ENCODE data around the gene MLXIPL. TPM values are rescaled to one million over a fixed set of nuclear protein-coding genes. Genes with fewer than 3 reads are reported as not detected.
"Not testable (repeated sequence)": the region's sequence is repeated elsewhere in the genome, so short reads cannot be mapped to it uniquely, and the experiment has no call there.

MLXIPL gene
- total RNA-seq: not detected in 2 replicates

DNA sequence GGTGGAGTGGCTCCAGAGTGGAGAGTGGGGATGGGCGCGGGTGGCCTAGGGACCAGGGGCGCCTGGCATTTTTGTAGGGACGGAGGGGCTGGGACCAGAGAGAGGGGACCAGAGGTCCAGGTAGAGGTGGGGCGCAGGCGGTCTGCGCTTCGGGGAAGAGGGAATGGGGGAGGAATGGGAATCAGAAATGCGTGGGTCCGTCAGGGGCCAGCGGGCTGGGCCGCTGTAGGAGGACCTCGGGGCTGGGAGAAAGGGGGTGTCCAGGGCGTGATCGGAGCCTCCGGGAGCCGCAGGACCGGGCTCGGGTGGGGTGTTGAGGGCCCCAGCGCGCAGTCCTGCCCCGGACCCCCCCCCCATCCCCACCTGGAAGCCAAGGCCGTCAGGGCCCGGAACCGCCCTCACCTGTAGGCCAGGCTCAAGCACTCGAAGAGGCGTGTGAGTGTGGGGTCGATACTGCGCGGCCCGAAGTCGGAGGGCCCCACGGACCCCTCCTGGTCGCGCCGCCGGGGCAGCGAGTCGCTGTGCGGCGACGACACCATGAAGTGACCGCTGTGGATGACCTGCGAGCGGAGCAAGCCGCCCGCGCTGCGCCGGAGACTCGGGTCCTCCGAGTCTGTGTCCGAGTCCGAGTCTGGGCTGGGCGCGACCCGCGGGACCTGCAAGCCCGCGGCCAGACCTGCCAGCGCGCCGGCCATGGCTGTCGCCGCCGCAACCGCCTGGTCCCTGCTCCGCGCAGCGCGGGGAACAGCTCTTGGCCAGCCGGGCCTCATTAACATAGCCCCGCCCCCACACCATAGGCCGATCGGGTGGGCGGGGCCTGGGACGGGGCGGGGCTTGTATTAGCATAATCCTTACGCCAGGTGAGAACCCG, at the start of gene MLXIPL:
MLXIPL (minus strand) TSS at position 725 of the 871 bp plus-strand sequence; CDS start at position 695, 30 bp downstream.
- DNase-seq (ENCODE audit: low read depth in 2 of 2): peak; percentile 21 to 67

- DNase-seq (ENCODE audit: low read depth in 2 of 2): no peak
These were observed 47.6 kb upstream of the MLXIPL start for GRCh38 chr7:73671857-73672445.

DNA sequence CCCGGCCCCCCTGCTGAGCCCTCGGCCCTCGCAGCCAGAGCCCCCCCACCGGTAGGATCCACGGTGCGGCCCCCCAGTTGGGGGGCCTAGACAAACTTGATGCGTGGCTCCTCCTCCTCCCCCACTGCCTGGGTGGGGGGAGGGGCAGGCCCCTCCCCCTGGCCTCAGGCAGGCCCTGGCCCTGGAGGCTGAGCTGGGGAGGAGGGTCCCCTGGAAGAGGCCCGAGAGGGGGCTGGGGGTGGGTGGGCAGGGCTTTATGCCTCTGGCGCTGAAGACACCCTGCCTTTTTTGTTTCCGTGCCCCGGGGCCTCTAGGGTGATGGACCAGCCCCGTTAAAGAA, 47.0 kb upstream of the MLXIPL start:
- no peak for DNase-seq (ENCODE audit: low read depth in 2 of 2)

DNA sequence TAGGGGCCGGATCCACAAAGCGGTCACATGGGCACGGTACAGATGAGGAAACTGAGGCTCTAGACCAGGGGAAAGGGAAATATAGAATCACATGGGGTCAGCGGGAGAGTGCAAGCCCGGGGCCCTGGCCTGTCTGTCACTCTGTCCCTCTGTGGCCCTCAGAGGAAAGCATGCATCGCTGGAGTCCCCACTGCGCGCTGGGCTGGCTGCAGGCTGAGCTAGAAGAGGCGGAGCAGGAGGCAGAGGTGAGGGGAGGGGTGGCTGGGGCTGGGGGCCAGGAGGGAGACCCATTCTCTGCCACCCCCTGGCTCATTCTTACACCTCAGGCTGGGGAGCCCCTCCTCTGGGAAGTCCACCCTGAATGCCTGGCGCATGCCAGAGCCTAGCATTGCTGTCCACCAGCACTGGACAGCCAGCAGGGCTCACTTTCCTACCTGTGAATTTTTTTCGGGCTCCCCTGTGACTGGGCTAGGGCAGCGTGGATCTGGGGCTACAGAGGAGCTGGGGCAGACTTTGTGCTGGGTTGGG, 45.6 kb upstream of the MLXIPL start:
- no peak for DNase-seq (ENCODE audit: low read depth in 2 of 2)

GRCh38 chr7:73669288-73669701, 45.0 kb upstream of the MLXIPL start:
- no peak for DNase-seq (ENCODE audit: low read depth in 2 of 2)

GRCh38 chr7:73668886-73669230, 44.5 kb upstream of the MLXIPL start:
- no peak for DNase-seq (ENCODE audit: low read depth in 2 of 2)

DNA sequence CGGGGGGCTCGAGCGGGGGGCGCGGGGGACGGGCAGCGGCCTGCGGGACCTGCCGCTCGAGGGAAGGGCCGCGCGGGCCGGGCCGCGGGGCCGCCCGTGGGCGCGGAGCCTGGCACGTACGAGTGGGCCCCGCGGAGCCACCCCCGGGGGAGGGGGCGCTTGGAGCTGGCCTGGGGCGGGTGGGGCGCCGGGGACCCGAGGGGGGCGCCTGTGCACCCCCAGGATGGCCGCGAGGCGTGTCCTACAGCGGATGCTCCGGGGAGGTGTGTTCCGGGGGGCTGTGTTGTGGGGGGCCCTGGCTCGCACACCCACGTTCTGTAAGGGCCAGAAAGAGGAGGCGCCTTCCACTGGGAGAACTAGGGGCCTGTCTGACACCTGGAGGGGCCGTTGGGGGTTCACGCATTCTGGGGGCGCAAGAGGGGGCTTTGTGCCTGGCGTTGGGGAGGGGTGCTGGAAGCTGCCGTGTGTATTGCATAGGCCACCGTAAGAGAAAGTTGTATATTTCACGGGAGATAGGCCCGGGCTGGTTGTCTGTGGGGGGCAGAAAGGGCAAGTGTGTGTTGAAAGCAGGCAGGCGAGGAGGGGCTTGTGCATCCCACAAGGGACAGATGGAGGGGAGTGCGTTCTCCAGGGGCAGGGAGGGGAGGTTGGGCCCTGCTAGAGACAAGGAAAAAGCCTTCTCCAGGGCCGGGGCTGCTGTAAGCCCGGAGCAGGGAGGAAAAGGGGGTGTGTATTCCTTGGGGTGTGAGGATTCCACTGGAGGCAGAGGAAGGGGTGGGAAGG, 44.0 kb upstream of the MLXIPL start:
- DNase-seq (ENCODE audit: low read depth in 2 of 2): no peak

DNA sequence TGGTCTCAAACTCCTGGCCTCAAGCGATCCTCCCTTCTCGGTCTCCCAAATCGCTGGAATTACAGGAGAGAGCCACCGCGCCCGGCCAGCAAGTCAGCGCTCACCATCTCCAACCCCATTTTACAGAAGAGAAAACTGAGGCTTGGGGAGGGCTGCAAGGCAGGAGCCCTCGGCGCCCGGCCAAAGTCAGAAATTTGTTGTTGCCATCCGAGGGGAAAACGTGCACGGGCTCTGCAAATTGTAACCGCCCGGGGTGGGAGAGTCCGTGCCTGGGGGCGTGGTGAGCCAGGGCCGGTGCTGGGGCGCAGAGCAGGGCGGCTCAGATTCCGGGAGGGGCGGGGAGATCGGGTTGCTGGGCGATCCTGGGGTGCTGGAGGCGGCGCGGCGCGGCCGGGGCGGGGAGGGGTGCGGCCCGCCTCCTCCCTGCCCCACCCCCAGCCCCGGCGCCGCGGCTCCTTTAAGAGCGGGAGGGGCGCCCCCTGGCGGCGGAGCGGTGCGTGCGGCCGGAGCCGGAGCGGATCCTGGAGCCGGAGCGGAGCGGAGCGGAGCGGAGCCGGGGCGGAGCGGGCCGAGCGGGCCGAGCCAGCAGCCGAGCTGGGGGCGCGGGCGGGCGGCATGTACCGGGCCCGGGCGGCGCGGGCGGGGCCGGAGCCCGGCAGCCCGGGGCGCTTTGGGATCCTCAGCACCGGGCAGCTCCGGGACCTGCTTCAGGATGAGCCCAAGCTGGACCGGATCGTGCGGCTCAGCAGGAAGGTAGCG, 43.2 kb upstream of the MLXIPL start, which contains the start of gene VPS37D:
VPS37D (plus strand) TSS at position 488 of the 759 bp plus-strand sequence; CDS start at position 616, 128 bp downstream.
- DNase-seq (ENCODE audit: low read depth in 2 of 2): peak; percentile 43 to 81

DNA sequence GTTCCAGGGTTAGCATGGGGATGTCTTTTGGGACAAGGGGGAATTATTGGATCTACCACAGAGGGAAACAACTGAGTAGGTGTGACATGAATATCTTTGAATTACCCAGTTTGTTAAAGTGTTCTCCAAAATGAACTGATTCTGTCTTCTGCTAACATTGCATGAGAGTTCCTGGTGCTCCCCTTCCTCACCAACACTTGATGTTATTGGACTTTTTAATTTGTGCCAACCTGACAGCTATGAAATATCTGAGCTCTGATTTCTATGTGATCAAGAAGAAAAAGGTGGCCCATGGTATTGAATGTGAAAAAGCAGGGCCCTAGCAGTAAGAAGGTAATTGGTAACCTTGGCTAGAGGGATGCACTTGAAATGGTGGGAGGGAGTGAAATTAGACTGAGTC, 38.7 kb upstream of the MLXIPL start:
- DNase-seq (ENCODE audit: low read depth in 2 of 2): no peak

GRCh38 chr7:73660594-73660993, 36.3 kb upstream of the MLXIPL start:
- not testable (repeated sequence) for DNase-seq (ENCODE audit: low read depth in 2 of 2)

GRCh38 chr7:73659983-73660382, 35.7 kb upstream of the MLXIPL start:
- DNase-seq (ENCODE audit: low read depth in 2 of 2): no peak

DNA sequence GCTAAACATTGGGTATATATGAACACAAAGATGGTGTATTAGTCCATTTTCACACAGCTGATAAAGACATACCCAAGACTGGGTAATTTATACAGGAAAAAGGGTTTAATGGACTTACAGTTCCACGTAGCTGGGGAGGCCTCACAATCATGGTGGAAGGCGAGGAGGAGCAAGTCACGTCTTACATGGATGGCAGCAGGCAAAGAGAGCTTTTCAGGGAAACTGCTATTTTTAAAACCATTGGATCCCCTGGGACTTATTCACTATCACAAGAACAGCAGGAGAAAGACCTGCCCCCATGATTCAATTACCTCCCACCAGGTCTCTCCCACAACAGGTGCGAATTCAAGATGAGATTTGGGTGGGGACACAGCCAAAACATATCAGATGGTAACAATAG, 31.0 kb upstream of the MLXIPL start:
- DNase-seq (ENCODE audit: low read depth in 2 of 2): not testable (repeated sequence)

GRCh38 chr7:73652541-73652949, 28.2 kb upstream of the MLXIPL start:
- DNase-seq (ENCODE audit: low read depth in 2 of 2): no peak

DNA sequence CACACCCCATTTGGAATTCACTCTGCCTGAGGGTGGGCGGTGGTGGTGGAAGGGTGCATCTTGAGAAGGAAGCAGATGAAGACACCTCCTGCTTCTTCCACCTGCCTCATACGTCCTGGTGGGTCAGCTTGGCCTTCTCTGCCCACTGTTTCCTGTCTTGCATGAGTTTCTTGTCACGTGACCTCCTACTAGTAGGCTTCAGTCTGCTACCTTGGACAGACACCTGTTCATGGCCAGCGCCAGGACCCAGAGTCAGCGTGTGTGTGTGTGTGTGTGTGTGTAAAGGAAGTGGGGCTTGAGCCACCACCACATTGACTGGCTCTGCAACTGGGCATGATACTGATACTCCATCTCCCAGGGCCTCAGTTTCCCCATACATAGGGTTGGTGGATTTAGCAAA, 26.2 kb upstream of the MLXIPL start:
- no peak for DNase-seq (ENCODE audit: low read depth in 2 of 2)

DNA sequence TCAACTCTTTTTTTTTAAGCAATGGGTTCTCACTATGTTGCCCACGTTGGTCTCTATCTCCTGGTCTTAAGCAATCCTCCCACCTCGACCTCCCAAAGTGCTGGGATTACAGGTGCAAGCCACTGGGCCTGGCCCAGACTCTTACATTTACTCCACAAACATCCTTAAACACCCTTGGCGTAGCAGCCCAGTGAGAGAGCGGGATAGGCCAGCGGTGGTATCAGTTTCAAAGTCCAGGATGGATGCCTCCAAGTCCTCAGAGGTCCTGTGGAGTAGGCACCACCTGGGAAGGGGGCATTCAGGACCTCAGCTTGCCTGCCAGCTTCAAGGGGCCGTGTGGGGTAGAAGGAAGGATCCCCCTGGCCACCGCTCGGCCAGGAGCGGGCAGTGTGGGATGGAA, 25.3 kb upstream of the MLXIPL start:
- DNase-seq (ENCODE audit: low read depth in 2 of 2): no peak

DNA sequence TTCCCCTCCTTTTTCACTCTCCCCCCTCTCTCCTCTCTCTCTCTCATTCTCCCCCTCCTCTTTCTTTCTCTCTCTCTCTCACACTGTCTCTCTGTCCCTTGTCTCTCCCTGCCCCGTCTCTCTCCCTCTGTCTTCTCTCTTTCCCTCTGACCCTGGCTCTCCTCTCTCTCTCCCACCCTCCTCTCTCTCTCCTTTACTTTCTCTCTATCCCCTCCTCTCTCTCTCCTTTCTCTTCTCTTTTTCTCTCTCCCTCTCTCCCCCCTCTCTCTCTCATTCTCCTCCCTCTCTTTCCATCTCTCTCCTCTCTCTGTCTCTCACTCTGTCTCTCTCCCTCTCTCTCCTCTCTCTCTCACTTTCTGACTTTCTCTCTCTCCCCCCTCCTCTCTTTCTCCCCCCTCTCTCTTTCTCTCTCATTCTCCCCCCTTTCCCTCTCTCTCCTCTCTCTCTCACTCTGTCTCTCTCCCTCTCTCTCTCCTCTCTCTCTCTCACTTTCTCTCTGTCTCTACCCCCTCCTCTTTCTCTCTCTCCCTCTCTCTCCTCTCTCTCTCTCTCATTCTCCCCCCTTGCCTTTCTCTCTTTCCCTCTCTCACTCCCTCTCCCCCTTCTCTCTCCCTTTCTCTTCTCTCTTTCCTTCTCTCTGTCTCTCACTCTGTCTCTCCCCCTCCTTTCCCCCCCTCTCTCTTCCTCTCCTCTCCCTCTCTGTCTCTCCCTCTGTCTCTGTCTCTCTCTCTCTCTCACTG, 24.4 kb upstream of the MLXIPL start:
- no peak for DNase-seq (ENCODE audit: low read depth in 2 of 2)

- peak in 1 of 2 donors; percentile 5 for DNase-seq (ENCODE audit: low read depth in 2 of 2)
These were observed 23.6 kb upstream of the MLXIPL start for GRCh38 chr7:73647725-73648592.

- no peak for DNase-seq (ENCODE audit: low read depth in 2 of 2)
These were observed 22.7 kb upstream of the MLXIPL start for GRCh38 chr7:73646785-73647724.
